ENCODE measurements around the gene LCLAT1. TPM values are rescaled to one million over a fixed set of nuclear protein-coding genes. Genes with fewer than 3 reads are reported as not detected.

Gene LCLAT1
- total RNA-seq, 4 donors from 2014 or later = 24.9 to 62.9 (median 36.3) TPM

DNA sequence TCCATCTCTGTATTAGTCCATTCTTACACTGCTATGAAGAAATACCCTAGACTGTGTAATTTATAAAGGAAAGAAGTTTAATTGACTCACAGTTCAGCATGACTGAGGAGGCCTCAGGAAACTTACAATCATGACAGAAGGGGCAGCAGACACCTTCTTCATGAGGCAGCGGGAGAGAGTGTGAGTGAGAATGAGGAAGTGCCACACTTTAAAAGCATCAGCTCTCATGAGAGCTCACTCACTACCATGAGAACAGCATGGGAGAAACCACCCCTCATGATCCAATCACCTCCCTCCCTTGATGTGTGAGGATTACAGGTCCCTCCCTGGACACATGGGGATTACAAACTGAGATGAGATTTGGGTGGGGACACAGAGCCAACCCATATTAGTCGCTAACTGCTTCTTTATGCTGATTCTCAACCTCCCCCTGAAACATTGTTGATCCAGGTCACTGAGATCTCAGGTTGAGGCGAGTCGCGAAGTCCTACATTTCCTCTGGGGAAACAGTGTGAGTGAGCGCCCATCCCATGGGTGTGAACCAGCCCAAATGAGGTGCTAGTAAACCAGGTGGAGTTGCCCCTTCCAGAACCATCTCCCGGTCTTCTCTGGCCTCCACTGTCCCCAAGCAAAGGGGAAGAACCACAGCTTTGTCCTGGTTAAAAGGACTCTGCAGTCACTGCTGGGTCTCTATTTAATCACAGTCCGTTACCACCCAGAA is 236.3 kb downstream of the LCLAT1 start:
- Histone ChIP-seq H3K4me1 (peaks cover 12 to 33% (median 30%) of the 10 kb centered on the region in 4 donors), H3K9me3 (no peaks in the 10 kb centered on the region), H3K4me3 (no peak overlapping the region), H3K27ac (replicated peaks in 1 of 4) (no peak overlapping the region), H3K36me3 (no peaks in the 10 kb centered on the region), H3K27me3 (no peaks in the 10 kb centered on the region)
- WGBS = 96% methylated on average over 8 of the region's 8 CpGs
- intact Hi-C loops (cut with DNase I) = no loop called here
- TF ChIP-seq, protein P1, sequence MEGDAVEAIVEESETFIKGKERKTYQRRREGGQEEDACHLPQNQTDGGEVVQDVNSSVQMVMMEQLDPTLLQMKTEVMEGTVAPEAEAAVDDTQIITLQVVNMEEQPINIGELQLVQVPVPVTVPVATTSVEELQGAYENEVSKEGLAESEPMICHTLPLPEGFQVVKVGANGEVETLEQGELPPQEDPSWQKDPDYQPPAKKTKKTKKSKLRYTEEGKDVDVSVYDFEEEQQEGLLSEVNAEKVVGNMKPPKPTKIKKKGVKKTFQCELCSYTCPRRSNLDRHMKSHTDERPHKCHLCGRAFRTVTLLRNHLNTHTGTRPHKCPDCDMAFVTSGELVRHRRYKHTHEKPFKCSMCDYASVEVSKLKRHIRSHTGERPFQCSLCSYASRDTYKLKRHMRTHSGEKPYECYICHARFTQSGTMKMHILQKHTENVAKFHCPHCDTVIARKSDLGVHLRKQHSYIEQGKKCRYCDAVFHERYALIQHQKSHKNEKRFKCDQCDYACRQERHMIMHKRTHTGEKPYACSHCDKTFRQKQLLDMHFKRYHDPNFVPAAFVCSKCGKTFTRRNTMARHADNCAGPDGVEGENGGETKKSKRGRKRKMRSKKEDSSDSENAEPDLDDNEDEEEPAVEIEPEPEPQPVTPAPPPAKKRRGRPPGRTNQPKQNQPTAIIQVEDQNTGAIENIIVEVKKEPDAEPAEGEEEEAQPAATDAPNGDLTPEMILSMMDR (IDR thresholded peaks at IDR 0.05) = no peak
- no peak for TF ChIP-seq EP300 (IDR thresholded peaks at IDR 0.05)
- TF ChIP-seq POLR2AphosphoS5 (IDR thresholded peaks at IDR 0.05) = no peak
- no peak for TF ChIP-seq POLR2A (IDR thresholded peaks at IDR 0.05; ENCODE audit: low read depth)
- DNase-seq (ENCODE audit: extremely low spot score) = peak; percentile 74

DNA sequence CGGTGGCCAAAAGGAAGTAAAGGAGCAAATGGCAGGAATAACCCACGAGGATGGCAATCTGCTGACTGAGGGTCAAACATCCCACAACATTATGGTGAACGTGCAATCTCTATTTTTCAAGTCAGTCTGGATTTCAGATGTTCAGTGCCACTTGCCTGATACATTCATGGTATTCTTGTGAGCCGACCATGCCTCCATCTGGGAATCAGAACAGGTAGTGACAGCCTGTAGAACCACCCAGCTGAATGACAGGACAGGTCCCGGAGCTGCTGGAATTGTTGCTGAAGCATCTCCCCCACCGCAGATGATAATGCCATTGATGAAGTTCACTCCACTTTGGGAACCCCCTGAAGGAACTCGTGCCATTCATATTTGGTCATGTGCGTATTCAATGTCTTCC is 237.0 kb downstream of the LCLAT1 start:
- Histone ChIP-seq H3K27ac (replicated peaks in 1 of 4) (no peak overlapping the region), H3K9me3 (no peaks in the 10 kb centered on the region), H3K27me3 (no peaks in the 10 kb centered on the region), H3K4me3 (no peak overlapping the region), H3K4me1 (peaks cover 13 to 39% (median 36%) of the 10 kb centered on the region in 4 donors), H3K36me3 (no peaks in the 10 kb centered on the region)
- peak; percentile 64 for DNase-seq (ENCODE audit: extremely low spot score)
- 95% methylated on average over 8 of the region's 8 CpGs for whole genome bisulfite sequencing
- TF ChIP-seq POLR2A (IDR thresholded peaks at IDR 0.05; ENCODE audit: low read depth) (no peak), POLR2AphosphoS5 (IDR thresholded peaks at IDR 0.05) (no peak)
- TF ChIP-seq, protein P1 (IDR thresholded peaks at IDR 0.05) = no peak
- intact Hi-C loops (cut with DNase I) = no loop called here

DNA sequence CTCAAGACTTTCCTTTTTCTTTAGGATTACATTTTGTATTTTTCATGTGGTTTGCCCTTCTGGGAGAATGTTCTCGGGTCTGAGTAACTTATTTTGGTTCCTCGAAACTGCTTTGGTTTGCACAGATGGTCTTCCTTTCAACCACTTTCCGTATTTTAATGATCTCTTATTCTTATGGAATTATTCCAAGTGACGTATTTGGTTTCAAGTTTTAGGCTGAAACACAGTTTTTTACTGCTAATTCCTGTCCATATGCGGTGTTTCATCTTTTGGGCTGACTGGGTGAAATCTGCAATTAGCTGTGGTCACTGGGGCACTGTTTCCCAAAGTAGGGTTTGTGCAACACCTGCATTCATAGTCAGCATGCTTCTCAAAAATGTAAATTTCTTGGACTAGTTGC is 237.5 kb downstream of the LCLAT1 start:
- no peak overlapping the region for H3K4me3 ChIP-seq
- intact Hi-C loops (cut with DNase I) = no loop called here
- 88% methylated on average over 5 of the region's 5 CpGs for WGBS
- TF ChIP-seq POLR2A (IDR thresholded peaks at IDR 0.05; ENCODE audit: low read depth) = no peak
- no peak for TF ChIP-seq EP300 (IDR thresholded peaks at IDR 0.05)
- TF ChIP-seq, protein P1 (IDR thresholded peaks at IDR 0.05) = no peak
- TF ChIP-seq POLR2AphosphoS5 (IDR thresholded peaks at IDR 0.05) = no peak
- H3K27me3 ChIP-seq = no peaks in the 10 kb centered on the region
- no peaks in the 10 kb centered on the region for H3K9me3 ChIP-seq
- DNase-seq (ENCODE audit: extremely low spot score) = no peak
- H3K27ac ChIP-seq (replicated peaks in 1 of 4) = no peak overlapping the region
- no peaks in the 10 kb centered on the region for H3K36me3 ChIP-seq
- peaks cover 18 to 44% (median 41%) of the 10 kb centered on the region in 4 donors for H3K4me1 ChIP-seq

DNA sequence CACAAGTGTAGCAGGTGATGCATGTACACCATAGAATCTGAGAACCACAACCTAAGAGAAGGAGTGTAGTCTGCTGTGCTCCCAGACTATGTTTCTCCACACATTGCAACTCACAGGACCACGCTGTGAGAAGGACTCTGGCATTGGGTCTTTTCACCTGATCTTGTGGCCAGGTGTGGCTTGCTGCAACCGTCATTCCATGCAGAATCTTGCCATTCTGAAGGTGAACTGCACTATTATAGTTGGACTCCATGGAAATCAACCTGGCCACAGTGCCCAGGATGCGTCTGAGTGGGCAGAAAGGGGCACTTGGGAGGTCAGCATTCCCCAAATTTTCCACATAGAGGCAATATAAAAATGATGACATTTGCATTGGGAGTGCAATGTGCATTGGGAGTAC is 237.9 kb downstream of the LCLAT1 start:
- H3K9me3 ChIP-seq = no peaks in the 10 kb centered on the region
- H3K4me1 ChIP-seq = peaks cover 23 to 49% (median 46%) of the 10 kb centered on the region in 4 donors
- no peak for TF ChIP-seq POLR2A (IDR thresholded peaks at IDR 0.05; ENCODE audit: low read depth)
- TF ChIP-seq EP300 (IDR thresholded peaks at IDR 0.05) = no peak
- TF ChIP-seq, protein P1 (IDR thresholded peaks at IDR 0.05) = no peak
- no peak for TF ChIP-seq POLR2AphosphoS5 (IDR thresholded peaks at IDR 0.05)
- H3K36me3 ChIP-seq = no peaks in the 10 kb centered on the region
- H3K27ac ChIP-seq (replicated peaks in 1 of 4) = no peak overlapping the region
- no peak overlapping the region for H3K4me3 ChIP-seq
- no peaks in the 10 kb centered on the region for H3K27me3 ChIP-seq
- intact Hi-C loops (cut with DNase I) = no loop called here
- peak; percentile 83 for DNase-seq (ENCODE audit: extremely low spot score)
- WGBS = 86% methylated on average over 3 of the region's 3 CpGs
